ENCODE results near the gene MAPKAP1. TPM values are rescaled to one million over a fixed set of nuclear protein-coding genes. Genes with fewer than 3 reads are reported as not detected.

MAPKAP1 gene
- total RNA-seq, 1 experiment from 2014 or later: 148 TPM

GRCh38 chr9:125433461-125434011 is 273.5 kb downstream of the MAPKAP1 start:
- no peak for DNase-seq (ENCODE audit: low read depth)

GRCh38 chr9:125432715-125433385 is 274.2 kb downstream of the MAPKAP1 start:
- DNase-seq (ENCODE audit: low read depth): no peak

DNA sequence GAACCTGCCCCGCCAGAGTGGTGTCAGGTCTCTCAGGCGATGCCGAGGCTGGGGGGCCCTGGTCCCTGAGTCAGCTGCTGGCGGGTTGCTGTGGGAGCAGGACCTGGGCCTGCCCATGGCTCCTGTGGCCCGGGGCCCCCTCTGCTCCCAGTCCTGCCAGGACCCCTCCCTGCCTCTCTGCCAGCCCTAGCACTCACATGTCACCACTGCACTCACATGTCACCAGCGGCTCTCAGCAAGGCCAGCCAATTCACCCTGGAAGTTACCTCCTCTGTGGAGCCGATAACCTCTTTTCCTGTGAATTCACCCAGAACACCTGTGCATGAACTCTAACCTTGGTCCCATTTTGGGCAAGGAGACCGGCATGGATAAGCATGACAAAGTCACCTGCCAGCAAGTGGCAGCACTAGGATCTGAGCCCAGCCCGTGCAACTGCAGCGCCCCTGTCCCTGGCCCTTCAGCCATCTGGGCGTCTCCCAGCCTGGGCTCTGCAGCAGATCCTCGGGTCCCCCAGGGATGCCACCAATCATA is 275.2 kb downstream of the MAPKAP1 start:
- DNase-seq (ENCODE audit: low read depth): no peak

DNA sequence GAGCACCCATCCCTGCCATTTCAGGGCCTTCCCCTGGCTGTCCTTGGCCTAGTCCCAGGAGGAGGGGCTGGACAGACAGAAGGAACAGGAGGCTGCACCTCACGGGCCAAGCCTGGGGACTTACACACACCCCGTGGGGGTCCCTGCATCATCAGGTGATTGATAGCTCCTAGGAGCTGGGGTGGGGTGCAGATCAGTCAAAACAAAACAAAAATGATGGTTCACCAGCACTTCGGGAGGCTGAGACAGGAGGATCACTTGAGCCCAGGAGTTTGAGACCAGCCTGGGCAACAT is 276.0 kb downstream of the MAPKAP1 start:
- no peak for DNase-seq (ENCODE audit: low read depth)

GRCh38 chr9:125430161-125431011 is 276.6 kb downstream of the MAPKAP1 start:
- no peak for DNase-seq (ENCODE audit: low read depth)

DNA sequence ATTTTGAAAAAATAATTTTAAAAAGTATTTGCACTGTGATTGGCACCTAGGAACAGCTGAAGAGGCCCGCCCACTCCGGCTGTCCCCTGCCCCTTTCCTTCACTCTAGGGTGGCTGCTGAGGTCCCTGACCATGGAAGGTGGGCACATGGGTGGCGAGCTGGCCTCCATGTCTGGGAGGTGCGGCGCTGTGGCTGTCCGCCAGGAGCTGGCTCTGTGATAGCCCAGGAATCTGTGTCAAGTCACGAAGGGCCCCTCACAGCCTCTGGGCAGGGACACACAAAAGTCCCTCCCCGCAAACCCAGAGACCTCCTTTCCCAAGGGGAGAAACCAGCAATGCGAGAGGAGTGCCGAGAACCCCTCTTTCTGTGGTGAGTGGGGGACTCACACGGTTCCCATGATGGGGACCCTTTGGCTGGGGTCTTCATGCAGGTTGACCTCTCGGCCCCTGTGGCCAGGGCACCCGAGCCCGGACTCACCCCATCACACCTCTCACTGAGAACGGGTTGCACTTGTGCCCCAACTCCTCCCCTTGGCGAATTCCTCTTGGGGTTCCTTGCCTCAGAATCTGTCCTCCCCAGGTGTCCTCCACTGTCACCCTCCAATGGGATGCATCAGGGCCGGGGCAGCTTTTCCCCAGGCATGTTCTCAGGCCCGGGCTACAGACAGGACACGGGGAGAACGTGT is 277.4 kb downstream of the MAPKAP1 start:
- DNase-seq (ENCODE audit: low read depth): no peak

DNA sequence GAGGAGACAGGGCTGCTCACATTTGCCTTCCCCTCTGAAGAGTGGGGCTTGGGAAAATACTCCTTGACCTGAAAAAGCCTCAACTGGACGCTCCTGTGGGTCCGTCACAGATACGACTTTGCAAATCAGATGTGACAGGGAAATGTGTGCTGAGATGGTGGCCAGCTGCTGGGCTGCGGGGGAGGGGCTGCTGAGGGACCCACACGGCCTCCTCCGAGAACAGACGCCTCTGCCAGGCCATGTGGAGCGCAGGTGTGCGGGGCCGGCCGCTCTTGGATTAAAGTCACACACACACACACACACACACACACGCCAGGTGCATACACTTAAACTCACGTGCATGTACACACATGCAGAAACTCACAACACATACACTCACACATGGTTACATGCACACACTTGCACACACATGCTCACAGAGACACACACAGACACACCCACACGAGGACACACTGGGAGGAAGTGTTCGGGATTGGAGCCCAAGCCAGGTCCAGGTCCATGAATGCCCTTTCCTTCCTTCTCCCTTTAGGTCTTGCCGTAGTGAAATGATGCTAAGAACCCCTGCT is 278.0 kb downstream of the MAPKAP1 start:
- no peak for DNase-seq (ENCODE audit: low read depth)

GRCh38 chr9:125428060-125428901 is 278.7 kb downstream of the MAPKAP1 start:
- no peak for DNase-seq (ENCODE audit: low read depth)

DNA sequence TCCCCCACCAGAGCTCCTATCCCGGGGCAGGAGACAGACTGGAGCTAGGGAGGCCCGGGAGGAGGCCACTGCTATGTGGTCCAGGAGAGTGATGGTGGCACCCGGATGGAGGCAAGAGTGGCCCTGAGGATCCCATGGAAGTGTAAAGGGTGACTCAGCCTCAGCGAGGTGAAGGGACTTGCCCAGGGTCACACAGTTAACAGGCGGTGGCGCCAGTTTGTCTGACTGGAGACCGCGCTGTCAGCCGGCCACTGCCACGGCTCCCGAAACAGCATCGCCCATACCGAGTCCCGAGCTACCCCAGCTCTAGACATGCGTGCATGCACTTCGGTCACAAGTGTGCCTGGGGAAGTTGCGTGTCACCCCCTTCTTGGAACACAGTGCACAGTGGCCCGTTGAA is 279.5 kb downstream of the MAPKAP1 start:
- no peak for DNase-seq (ENCODE audit: low read depth)

- no peak for DNase-seq (ENCODE audit: low read depth)
Measured at GRCh38 chr9:125426926-125427325, 280.1 kb downstream of the MAPKAP1 start.

DNA sequence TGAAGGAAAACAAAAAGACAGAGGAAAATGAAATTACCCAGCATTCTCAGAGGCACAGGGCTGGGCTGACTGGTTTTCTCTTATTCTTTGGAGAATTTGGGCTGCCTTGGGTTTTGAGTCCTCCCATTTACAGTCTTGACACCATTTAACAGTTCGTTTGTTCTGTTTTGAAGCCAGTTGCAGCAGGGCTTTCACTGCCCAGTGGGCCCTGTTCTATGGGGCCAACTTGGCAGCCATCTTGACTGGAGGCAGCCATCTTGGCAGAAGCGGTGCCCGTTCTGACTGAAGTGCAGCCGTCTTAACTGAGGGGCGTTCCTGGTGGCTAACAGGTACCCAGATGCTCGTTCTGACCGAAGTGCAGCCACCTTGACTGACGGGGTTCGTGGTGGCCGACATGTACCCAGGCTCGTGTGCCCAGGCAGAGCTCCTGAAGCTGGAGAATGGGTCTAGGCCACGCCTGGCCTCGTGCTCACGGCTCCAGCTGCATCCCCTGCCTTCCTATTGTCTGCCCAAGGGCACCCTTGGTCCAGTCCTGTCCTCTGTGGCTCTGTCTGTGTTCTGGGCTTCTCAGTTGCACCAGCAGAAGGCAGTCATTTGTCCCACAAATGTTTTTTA is 281.0 kb downstream of the MAPKAP1 start:
- DNase-seq (ENCODE audit: low read depth): no peak

- DNase-seq (ENCODE audit: low read depth): no peak
Measured at GRCh38 chr9:125425170-125425897, 281.7 kb downstream of the MAPKAP1 start.

DNA sequence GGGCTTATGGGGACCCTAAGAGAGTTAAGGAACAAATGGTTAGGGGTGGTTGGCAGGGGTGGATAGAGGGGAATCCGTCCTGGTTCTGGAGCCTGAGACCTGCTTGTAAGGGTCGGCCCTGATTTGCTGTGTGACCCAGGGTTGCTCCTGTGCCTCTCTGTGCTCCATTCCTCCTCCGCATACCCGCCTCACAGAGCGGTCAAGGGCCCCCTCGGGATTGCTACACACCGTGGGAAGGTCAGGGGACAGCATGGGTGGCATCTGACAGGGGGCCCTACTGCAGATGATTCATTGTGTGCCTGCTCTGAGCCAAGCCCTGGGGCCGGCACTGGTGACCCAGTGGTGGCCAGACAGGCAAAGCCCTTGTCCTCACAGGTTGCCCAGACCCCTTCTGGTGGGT is 283.0 kb downstream of the MAPKAP1 start:
- DNase-seq (ENCODE audit: low read depth): no peak

GRCh38 chr9:125422853-125423252 is 284.2 kb downstream of the MAPKAP1 start:
- no peak for DNase-seq (ENCODE audit: low read depth)

GRCh38 chr9:125421591-125422181 is 285.3 kb downstream of the MAPKAP1 start:
- DNase-seq (ENCODE audit: low read depth): no peak

DNA sequence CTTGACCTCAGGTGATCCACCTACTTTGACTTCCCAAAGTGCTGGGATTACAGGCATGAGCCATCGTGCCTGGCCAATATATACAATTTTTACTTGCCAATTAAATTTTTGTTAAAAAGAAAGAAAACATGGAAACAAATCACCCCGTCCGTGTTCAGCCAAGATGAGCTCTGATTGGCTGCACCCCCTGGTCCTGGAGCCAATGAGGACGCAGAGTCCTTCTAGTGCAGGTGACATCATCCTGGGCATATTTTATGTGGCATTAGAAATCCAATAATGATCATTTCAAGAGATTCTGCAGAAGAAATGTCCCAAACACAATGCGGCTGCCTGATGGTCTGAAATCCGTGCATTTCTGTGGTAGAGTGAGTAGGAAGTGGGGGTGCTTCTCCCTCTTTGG is 285.8 kb downstream of the MAPKAP1 start:
- no peak for DNase-seq (ENCODE audit: low read depth)

- peak; percentile 31 for DNase-seq (ENCODE audit: low read depth)
Measured at GRCh38 chr9:125418404-125418803, 288.6 kb downstream of the MAPKAP1 start.

- DNase-seq (ENCODE audit: low read depth): no peak
Measured at GRCh38 chr9:125416517-125416916, 290.5 kb downstream of the MAPKAP1 start.

Measured in LHCN-M2 (cell line).